ENCODE measurements around the gene SLC25A47. TPM values are rescaled to one million over a fixed set of nuclear protein-coding genes. Genes with fewer than 3 reads are reported as not detected.

The SLC25A47 gene
- total and polyA plus RNA-seq, 2 experiments from 2014 or later: 1.8 TPM

- peaks cover 2% of the 10 kb centered on the region for H3K4me1 ChIP-seq (ENCODE audit: insufficient read depth)
- no peaks in the 10 kb centered on the region for H3K36me3 ChIP-seq (replicated peaks; ENCODE audit: insufficient read depth, low read depth)
- H3K4me3 ChIP-seq: peak overlapping the region; percentile 98
- H4K20me1 ChIP-seq (ENCODE audit: insufficient read depth, poor library complexity, severe bottlenecking): peaks cover 32% of the 10 kb centered on the region
- no peaks in the 10 kb centered on the region for H3K27me3 ChIP-seq
- H2AFZ ChIP-seq: no peak overlapping the region
- H3K27ac ChIP-seq: peak overlapping the region; percentile 94
- no peaks in the 10 kb centered on the region for H3K9me3 ChIP-seq (ENCODE audit: low read depth)
- peak overlapping the region; percentile 100 for H3K4me2 ChIP-seq
- DNase-seq (ENCODE audit: low spot score): no peak
- H3K9me2 ChIP-seq (replicated peaks; ENCODE audit: insufficient read depth): no peaks in the 10 kb centered on the region
- 74% methylated on average over 26 of the region's 26 CpGs for WGBS (ENCODE audit: low lambda C conversion rate, missing lambda C conversion rate)
- TF ChIP-seq EZH2phosphoT487 (IDR thresholded peaks at IDR 0.05; ENCODE audit: low read depth, severe bottlenecking, unreplicated experiment) (no peak), EZH2 (IDR thresholded peaks at IDR 0.05; ENCODE audit: borderline replicate concordance) (no peak), CTCF (IDR thresholded peaks at IDR 0.05; ENCODE audit: poor library complexity) (no peak)
- H3K79me2 ChIP-seq: peaks cover 29% of the 10 kb centered on the region
Observed at GRCh38 chr14:100283984-100284881, 38.9 kb upstream of the SLC25A47 start.

GRCh38 chr14:100285021-100285912 is 37.9 kb upstream of the SLC25A47 start:
- peak overlapping the region; percentile 100 for H3K4me2 ChIP-seq
- no peaks in the 10 kb centered on the region for H3K36me3 ChIP-seq (replicated peaks; ENCODE audit: insufficient read depth, low read depth)
- H3K9me3 ChIP-seq (ENCODE audit: low read depth): no peaks in the 10 kb centered on the region
- H3K79me2 ChIP-seq: peaks cover 19% of the 10 kb centered on the region
- no peaks in the 10 kb centered on the region for H3K27me3 ChIP-seq
- H3K9me2 ChIP-seq (replicated peaks; ENCODE audit: insufficient read depth): no peaks in the 10 kb centered on the region
- peak overlapping the region; percentile 100 for H2AFZ ChIP-seq
- peaks cover 2% of the 10 kb centered on the region for H3K4me1 ChIP-seq (ENCODE audit: insufficient read depth)
- 3% methylated on average over 39 of the region's 82 CpGs for WGBS (ENCODE audit: low lambda C conversion rate, missing lambda C conversion rate)
- H4K20me1 ChIP-seq (ENCODE audit: insufficient read depth, poor library complexity, severe bottlenecking): peaks cover 22% of the 10 kb centered on the region
- peak overlapping the region; percentile 98 for H3K4me3 ChIP-seq
- peak; percentile 88 for DNase-seq (ENCODE audit: low spot score)
- TF ChIP-seq CTCF (IDR thresholded peaks at IDR 0.05; ENCODE audit: poor library complexity) (peak; percentile 91), EZH2phosphoT487 (IDR thresholded peaks at IDR 0.05; ENCODE audit: low read depth, severe bottlenecking, unreplicated experiment) (no peak), EZH2 (IDR thresholded peaks at IDR 0.05; ENCODE audit: borderline replicate concordance) (no peak)
- peak overlapping the region; percentile 94 for H3K27ac ChIP-seq

GRCh38 chr14:100285913-100286400 is 37.2 kb upstream of the SLC25A47 start:
- TF ChIP-seq CTCF (IDR thresholded peaks at IDR 0.05; ENCODE audit: poor library complexity) (no peak), EZH2 (IDR thresholded peaks at IDR 0.05; ENCODE audit: borderline replicate concordance) (no peak), EZH2phosphoT487 (IDR thresholded peaks at IDR 0.05; ENCODE audit: low read depth, severe bottlenecking, unreplicated experiment) (no peak)
- 81% methylated on average over 10 of the region's 13 CpGs for WGBS (ENCODE audit: low lambda C conversion rate, missing lambda C conversion rate)
- peak overlapping the region; percentile 94 for H3K27ac ChIP-seq

More at GRCh38 chr14:100285913-100286400, 37.2 kb upstream of the SLC25A47 start:
- H3K4me3 ChIP-seq: peak overlapping the region; percentile 98
- H3K36me3 ChIP-seq (replicated peaks; ENCODE audit: insufficient read depth, low read depth): no peaks in the 10 kb centered on the region
- peaks cover 17% of the 10 kb centered on the region for H4K20me1 ChIP-seq (ENCODE audit: insufficient read depth, poor library complexity, severe bottlenecking)
- no peaks in the 10 kb centered on the region for H3K27me3 ChIP-seq
- H2AFZ ChIP-seq: peak overlapping the region; percentile 100
- DNase-seq (ENCODE audit: low spot score): no peak
- H3K4me1 ChIP-seq (ENCODE audit: insufficient read depth): peaks cover 2% of the 10 kb centered on the region
- no peaks in the 10 kb centered on the region for H3K9me2 ChIP-seq (replicated peaks; ENCODE audit: insufficient read depth)
- no peaks in the 10 kb centered on the region for H3K9me3 ChIP-seq (ENCODE audit: low read depth)
- peaks cover 14% of the 10 kb centered on the region for H3K79me2 ChIP-seq
- peak overlapping the region; percentile 100 for H3K4me2 ChIP-seq

Measured in hepatocyte (in vitro differentiated cells).